ENCODE results near the gene ITGB5.
A peak's percentile ranks its signal among the peaks of the same experiment; 100 is the strongest.
"Not testable (repeated sequence)": the region's sequence is repeated elsewhere in the genome, so short reads cannot be mapped to it uniquely, and the experiment has no call there.

ITGB5 gene

DNA sequence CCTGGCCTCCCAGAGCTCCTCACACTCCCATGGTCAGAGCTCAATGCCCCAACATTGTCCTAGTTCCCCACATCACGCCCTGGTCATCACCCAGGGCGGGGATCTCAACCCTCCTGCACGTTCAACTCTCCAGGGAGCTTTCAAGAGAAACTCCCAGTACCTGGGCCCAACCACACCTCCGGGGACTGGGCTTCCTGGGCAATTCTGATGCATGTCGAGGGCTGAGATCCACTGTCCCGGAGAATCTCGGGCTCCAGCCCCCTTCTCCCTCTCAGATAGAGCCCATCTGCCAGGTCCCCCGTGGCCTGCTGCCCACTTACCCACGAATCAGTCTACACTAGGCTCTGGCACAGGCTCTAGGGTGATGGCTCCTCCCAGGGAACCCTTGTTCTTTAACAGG lies 117.7 kb downstream of the ITGB5 start:
- no peak for DNase-seq

DNA sequence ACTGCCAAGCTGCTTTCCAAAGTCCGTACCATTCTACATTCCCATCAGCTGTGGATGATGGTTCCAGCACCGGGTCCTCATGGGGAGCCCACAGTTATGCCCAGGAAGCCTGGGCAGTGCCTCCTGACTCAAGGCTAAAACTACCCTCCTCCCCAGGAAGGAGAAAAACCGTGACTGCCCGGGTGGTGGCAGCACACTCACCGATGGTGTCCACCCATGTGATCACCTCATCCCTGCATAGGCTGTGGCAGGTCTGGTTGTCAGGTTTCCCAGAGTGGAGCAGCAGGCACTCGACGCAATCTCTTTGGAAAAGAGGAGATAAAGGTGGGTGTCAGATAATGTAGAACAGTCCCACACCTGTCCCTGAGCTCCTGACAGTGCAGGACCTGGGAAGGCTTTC lies 118.4 kb downstream of the ITGB5 start:
- peak; percentile 45 for DNase-seq

DNA sequence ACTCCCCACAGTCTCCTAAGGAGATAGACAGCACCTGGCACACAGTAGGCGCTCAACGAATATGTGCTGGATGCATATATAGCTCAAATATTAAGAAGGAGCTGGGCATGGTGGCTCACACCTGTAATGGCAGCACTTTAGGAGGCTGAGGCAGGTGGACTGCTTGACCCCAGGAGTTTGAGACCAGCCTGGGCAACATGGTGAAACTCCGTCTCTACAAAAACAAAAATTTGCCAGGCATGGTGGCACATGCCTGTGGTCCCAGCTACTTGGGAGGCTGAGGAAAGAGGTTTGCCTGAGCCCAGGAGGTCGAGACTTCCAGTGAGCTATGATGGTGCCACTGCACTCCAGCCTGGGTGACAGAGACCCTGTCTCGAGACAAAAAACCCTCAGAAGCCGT lies 119.5 kb downstream of the ITGB5 start:
- DNase-seq = no peak

DNA sequence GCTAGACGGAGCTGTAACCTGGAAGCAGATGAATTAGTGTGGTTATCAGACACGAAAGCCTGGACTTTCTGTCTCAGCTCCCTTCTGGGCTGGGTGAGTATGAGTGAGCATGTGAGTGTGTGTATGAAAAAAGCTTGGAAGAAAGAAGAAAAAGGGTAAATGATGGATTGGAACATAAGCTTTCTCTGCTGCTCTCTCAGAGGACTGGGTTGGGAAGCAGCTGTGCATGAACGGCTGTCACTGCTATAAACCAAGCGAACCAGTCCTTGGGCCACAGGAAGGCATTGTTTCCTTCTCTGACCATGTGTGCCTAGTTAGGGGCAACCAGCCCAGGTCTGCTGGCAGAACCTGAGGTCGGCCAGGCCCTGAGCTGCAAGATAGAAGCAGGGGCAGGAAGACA lies 119.9 kb downstream of the ITGB5 start:
- DNase-seq = no peak

DNA sequence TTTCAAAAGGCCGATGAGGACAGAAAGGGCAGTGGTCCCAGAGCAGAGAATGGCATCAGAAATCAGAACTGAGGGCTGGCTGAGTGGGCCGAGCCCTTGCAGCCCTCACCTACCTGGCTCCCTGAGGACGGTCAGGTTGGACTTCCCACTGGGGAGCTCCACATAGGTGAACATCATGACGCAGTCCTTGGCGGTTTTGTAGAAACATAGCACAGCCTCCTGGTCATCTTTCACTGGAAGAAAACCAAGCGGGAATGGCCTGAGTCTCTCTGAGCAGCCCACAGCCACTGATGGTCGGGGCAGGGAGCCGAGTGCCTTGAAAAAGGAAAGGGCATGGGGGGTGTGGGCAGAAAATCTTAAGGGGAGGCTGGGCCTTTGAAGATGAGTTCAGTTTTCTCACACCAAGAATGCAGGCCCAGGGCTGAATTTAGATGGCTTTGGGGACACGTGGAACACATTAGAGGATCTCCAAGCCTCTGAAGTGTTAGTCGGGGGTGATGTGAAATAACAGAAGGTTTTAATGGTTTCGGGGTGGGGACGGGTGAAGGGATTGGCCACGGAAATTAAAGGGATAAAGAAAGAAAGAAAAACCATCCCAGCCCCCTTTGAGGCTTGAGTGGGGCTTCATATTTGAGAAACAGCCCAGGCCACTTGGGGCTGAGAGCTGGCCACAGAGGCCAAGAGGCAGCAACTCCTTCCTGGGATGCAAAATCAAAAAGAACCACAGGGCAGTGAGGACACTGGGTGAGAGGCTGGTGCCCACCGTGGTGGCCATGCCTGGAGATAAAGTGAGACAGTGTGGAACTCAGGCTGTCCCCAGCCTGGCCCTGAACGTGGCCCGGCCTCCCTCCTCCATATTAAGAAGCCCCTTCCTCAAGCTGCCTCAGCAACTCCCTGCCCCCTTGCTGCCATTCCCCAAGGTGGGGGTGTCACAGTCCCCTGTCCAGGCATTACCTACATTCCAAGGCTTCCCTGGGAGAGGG lies 120.8 kb downstream of the ITGB5 start:
- DNase-seq = no peak

DNA sequence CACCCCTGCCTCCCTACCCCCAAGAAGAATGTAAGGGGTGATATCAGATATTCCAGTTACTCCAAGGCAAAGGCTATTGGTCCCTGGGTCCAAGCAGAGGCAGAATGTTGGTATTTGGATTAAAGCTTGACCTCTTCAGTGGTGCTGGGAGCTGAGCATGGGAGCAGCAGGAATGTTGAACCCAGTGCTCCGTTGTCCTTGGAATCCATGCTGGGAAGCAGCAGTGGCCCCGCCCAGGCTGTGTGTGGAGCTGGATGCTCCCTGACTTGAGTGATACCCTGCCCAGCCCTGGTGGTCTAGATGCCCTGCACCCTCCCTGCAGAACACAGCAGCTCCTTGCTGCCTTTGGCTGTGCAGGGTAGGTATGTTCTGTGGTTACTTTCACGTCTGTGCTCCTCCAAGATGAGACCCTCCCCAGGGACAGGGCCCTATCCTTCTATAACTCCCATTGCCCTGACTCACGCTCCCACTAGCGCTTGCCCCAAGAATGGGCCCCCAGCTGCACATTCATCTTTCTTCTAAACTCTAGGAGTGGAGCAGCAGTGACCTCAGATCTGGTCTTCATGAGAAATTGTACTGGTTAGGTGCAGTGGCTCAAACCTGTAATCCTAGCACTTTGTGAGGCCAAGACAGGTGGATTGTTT lies 121.8 kb downstream of the ITGB5 start:
- DNase-seq = no peak

DNA sequence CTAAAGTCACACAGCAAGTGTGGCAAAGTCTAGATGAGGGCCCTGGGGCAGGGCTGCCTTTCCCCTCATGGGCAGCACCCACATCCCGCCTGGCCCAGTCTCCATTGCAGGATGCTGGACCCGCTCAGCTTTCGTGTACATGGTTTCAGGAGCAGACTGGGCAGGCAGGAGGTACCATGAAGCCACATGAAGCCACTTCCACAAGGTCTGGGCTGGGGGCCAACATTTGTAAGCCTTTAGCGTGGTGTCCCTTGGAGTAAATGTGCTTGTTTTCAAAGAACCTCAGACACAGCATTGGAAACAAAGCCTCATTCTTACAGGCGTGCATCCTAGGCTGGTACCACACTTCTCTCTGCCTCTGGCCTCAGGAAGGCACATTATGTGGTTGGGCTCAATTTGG lies 122.4 kb downstream of the ITGB5 start:
- peak; percentile 65 for DNase-seq

DNA sequence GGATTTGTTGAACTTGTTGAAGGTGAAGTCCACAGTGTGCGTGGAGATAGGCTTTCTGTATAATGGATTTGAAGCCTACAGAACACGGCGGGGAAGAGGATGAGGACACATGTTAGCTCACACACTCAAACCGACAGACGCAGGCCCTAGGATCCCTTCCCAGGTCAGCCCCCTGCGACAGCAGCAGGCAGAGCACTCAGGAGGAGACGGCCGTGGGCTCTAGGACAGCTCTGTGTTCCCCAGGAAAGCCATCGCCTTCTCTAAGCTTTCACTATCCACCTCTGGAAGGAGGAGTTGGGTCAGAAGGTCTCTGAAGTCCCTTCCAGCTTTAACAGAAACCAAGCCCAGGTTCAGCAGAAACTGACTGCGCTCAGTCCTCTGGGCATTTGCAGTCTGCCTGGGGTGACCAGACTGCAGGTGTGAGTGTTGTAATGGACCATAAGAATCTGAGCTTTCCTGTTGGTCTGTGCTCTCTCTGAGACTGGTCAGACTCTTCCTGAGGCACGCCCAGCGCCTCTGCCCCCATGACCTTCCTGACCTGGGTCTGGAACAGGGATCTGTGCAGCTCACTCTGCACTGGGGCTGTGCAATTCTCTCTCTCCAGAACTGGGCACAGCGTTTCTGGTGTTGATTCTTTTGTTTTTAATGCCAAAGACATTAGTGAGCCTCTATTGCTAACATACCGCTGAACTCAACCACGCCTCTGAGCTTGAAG lies 123.4 kb downstream of the ITGB5 start:
- DNase-seq = no peak

DNA sequence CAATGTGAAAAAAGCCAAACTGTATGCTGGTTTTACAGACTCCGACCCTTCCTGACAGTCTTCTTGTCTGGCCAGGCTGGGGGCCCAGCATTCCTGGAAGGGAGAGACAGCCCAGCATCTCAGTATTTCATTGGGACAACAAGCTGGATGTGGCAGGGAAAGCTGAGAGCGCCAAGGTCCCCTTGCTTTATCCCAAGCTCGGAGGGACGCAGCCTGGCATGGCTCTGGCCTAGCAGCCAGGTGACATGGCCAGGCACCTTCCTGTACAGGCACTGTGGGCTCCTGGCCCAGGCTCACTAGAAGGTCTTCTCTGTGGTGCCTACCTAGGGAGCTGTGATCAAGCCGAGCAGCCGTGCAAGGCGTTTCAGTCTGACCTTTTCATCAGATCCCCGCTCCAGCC lies 124.0 kb downstream of the ITGB5 start:
- DNase-seq = no peak

DNA sequence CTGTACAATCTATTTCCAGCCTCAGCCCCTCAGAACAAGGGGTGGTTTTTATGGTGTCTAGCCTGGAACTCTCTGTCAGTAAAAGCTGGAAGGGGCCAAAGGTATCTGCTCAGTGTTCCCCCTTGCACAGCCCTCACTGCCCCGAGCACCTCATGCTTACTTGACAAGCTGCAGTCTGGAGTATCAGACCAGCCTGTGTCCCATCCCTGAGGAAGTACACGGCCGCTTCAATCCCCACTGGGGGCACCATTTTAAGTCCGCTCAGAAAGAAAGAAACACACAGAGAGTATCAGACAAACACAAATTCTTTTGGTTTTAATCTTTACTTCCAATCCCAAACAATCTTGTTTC lies 124.5 kb downstream of the ITGB5 start:
- no peak for DNase-seq

DNA sequence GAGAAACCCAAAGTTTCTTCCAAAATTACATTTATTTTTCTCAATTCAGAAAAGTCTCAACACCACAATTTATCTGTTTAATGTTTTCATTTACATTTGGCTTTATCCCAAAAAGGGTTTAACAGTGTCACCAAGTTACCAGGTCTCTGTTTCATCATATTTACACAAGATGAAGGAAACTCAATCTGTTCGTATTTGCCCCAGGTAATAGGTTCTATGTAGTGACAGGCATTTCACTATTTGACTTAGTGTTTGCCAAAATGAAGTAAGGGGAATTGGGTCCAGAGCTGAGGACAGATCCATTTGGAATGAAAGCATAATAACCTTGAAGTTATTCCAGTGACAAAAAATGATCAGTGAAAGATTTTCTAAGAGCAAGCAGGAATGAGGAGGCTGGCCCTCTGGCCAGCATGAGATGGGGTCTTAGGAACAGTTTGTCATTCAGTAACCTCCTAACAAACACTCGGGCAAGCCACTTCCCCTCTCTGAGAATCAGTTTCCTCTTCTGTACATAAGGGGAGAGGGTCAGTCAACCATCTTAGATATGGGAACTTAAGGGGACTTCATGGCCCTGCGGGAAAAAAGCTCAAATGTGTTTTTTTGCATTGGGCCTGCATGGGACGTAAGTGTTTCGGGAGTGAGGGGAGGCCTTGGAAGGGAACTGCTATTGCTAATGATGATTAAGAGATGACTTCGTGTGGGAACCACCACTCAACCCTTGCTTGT lies 125.1 kb downstream of the ITGB5 start:
- no peak for DNase-seq

DNA sequence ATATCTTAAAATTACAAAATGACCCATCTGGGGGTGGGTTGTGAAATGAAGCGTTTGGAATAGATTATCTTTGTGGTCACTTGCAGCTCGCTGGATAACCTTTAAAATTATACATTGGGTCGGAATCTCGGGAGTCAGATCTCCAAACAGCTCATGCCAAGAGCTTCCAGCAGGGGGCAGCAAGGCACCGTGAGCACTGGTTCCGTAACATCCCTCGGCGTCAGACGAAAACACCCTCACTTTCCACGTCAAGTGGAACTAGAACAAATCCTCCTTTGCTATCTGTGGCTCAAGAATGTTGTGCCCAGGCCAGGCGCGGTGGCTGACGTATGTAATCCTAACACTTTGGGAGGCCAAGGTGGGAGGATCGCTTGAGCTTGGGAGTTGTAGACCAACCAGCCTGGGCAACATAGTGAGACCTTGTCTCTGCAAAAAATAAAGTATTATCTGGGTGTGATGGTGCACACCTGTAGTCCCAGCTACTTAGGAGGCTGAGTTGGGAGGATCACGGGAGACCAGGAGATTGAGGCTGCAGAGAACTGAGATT lies 125.8 kb downstream of the ITGB5 start:
- DNase-seq = peak; percentile 84

DNA sequence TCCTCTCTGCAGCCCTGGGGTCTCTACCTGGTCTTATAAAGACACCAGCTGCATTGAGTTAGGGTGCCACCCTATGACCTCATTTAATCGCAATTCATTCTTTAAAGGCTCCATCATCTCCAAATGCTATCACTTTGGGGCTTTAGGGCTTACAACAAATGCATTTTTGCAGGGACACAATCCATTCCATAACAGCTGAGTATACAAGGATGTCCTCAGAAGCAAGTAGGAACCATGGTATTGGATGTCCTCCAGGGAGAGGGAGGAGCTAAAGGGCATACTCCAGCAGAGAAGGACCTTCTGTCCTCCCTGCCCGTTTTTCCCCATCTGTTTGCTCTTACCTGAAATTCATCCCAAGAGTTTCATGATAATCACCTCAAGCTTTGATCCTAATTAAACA lies 126.6 kb downstream of the ITGB5 start:
- no peak for DNase-seq

DNA sequence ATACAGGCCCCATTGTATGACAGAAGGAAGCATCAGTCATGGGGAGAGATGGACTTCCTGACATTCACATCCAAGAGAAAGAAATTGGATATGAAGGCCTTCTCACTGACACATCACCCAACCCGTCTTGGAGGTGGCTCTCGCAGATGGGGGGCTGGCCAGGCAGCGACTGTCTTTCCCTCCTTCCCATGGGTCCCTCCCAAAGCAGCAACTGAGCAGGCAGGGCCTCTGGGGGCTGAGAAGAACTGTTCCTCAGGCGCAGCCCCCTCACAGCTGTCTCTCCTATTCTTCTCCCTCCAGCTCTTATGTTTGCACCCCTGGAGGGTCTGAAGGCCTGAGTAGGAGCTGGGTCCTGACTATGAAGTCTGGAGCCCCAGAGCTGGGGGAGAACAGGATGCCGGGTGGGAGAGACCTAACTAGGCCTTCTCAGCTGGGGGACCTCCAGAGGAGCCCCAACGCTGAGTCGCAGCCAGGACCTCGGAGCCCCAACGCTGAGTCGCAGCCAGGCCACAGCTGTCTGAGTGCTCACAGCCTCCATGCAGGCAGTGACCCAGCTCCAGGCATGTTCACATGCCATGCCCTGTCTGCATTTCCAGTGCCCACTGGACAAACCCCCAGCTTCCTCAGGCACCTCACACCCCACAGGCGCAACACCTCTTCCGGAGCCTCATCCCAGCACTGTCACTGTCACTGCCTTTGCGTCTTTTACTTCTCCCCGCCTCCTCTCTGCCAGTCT lies 127.3 kb downstream of the ITGB5 start:
- no peak for DNase-seq

DNA sequence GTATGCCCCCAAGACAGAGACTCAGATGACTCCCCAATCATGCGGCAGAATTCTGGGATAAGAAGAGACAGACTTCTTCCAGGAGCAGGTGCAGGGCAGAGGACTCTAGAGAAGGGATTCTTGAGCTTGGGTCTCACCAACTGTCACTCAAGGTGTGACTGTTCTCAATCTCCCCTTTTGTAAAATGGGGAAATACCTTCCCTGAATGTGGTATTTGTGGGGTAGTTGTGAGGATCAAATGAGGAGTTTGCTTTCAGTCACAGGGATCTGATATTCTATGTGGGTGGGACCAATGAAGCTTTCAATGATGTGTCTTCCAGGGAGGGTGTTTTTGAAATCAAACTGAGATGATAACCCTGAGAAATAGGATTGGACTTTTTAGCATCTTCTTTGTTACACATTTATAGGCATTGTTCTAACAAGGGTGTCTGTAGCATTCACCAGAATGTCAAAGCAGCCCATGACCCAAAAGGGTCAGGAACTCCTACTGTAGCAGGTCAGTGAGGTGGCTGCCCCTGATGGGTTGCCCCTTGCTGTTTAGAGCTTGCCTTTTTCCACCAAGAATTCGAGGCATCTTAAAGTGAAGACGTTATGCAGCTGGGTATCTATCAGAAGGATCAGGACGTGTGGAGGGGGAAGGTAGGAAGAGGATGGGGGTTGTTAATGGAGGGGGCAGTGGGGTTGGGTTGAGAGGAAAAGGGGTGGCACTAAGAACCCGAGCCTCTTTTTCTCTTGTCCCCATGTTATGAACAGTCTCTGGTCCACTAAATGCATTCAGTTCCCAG lies 128.1 kb downstream of the ITGB5 start:
- no peak for DNase-seq

DNA sequence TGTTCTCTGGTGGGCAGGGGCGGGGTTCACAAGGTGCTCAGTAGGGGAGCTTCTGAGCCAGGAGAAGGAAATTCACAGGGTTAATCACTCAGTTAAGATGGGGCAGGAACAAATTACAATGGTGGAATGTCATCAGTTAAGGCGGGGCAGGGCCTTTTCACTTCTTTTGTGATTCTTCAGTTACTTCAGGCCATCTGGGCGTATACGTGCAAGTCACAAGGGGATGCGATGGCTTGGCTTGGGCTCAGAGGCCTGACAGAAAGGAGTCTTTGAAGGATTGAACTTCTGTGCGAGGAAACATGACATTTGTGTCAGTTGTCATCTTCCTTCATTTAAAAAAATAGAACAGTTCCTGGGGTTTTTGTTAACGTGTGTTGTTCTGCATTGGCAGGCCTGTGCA lies 129.2 kb downstream of the ITGB5 start:
- not testable (repeated sequence) for DNase-seq

DNA sequence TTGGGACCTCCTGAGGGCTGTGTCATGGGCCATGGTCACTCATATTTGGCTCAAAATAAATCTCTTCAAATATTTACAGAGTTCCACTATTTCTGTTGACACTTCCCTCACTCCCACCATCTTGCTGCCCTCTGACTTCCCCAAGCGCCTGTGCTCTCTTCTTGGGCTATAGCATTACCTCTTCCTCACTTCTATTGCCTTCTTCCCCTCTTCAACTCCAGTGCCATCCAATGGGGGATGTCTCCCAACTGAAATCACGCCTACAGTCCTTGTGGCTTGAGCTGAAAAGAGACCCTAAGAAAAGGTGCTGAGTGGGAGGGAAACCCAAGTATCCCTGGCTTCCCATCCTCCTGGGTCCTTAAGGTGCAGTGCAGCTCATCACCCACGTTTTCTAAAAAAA lies 135.1 kb downstream of the ITGB5 start:
- DNase-seq = no peak

DNA sequence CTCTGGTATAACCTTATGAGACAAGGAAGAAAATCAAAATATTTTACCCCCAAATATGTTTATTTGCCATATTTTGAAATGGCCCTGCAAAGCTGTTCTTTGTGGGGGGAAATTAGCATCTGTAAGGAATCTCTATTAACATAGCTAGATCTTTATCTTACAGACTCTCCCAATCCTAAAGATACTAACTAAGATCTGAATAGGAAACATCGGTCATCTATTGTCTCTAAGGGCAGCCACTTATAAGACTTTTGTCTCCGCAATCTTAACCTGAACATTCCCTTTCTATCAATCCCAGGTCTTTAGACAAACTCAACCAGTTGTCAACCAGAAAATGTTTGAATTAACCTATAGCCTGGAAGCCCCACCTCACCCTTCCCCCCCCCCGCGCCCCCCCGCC lies 135.7 kb downstream of the ITGB5 start:
- DNase-seq = no peak

DNA sequence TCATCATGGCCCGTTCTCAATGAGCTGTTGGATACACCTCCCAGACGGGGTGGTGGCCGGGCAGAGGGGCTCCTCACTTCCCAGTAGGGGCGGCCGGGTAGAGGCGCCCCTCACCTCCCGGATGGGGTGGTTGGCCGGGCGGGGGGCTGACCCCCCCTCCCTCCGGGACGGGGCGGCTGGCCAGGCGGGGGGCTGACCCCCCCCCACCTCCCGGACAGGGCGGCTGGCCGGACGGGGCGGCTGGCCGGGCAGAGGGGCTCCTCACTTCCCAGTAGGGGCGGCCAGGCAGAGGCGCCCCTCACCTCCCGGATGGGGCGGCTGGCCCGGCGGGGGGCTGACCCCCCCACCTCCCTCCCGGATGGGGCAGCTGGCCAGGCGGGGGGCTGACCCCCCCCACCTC lies 137.3 kb downstream of the ITGB5 start:
- not testable (repeated sequence) for DNase-seq

DNA sequence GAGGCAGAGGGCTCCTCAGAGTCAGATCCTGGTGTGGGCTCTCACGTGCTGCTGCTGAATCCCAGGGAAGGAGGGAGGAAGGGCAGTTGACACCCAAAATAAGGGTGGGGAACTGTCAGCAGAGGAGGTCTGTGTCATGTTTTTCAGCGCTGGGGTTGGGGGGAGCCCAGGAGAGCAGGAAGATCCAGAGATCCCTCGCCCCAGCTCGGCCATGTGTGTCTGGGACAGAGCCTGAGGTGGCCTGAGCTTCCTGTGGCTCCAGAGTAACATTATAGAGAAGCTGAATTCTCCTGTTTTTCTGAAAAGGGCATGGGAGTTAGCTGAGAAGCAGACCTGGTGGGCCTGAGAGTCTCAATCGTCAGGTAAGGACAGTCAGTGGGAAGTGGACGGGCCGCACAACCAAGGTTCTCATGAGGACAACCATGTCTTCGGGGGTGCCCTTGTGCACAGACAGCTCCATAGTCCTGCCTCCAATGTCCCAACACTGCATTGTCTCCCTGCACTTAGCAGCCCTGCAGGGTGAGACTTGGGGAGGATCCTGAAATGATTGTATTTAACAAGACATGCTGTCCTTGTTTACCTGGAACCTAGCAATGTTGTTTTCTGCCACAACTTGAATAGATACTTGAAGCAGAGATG lies 138.5 kb downstream of the ITGB5 start:
- no peak for DNase-seq
